ENCODE measurements around the gene PSMG2.

The PSMG2 gene

GRCh38 chr18:12702221-12703095 lies at the start of gene PSMG2, which contains the start of gene CEP76:
Gene PSMG2 (plus strand): TSS chr18:12703042. CDS start chr18:12703108, 66 bp downstream.
Gene CEP76 (minus strand): TSS chr18:12702723. CDS start chr18:12702548, 175 bp downstream.
- DNase-seq (ENCODE audit: low read depth, low spot score) = no peak
- peak within 1 kb of the TSS; percentile 82 for H3K27ac ChIP-seq

GRCh38 chr18:12654971-12655370 lies 47.9 kb upstream of the PSMG2 start:
- H3K27ac ChIP-seq = no peak overlapping the region
- DNase-seq (ENCODE audit: low read depth, low spot score) = no peak

GRCh38 chr18:12656605-12656937 lies 46.3 kb upstream of the PSMG2 start:
- no peak for DNase-seq (ENCODE audit: low read depth, low spot score)
- H3K27ac ChIP-seq = peak overlapping the region; percentile 83

- peak overlapping the region; percentile 83 for H3K27ac ChIP-seq
Observed at GRCh38 chr18:12656938-12657683, 45.7 kb upstream of the PSMG2 start.

GRCh38 chr18:12657684-12658425 lies 45.0 kb upstream of the PSMG2 start, which contains the start of gene SPIRE1:
Gene SPIRE1 (minus strand): TSS chr18:12658107. CDS start chr18:12657866, 241 bp downstream.
- peak within 1 kb of the TSS; percentile 83 for H3K27ac ChIP-seq
- no peak for DNase-seq (ENCODE audit: low read depth, low spot score)

More at GRCh38 chr18:12656938-12657683, 45.7 kb upstream of the PSMG2 start:
- no peak for DNase-seq (ENCODE audit: low read depth, low spot score)

- no peak for DNase-seq (ENCODE audit: low read depth, low spot score)
- H3K27ac ChIP-seq = peak overlapping the region; percentile 83
Observed at GRCh38 chr18:12658426-12659138, 44.3 kb upstream of the PSMG2 start.

- no peak for DNase-seq (ENCODE audit: low read depth, low spot score)
- H3K27ac ChIP-seq = no peak overlapping the region
Observed at GRCh38 chr18:12659904-12660605, 42.8 kb upstream of the PSMG2 start.

- no peak overlapping the region for H3K27ac ChIP-seq
- DNase-seq (ENCODE audit: low read depth, low spot score) = no peak
Observed at GRCh38 chr18:12668041-12668440, 34.8 kb upstream of the PSMG2 start.

- DNase-seq (ENCODE audit: low read depth, low spot score) = no peak
- H3K27ac ChIP-seq = no peak overlapping the region
Observed at GRCh38 chr18:12679183-12679786, 23.6 kb upstream of the PSMG2 start.

GRCh38 chr18:12686100-12686499 lies 16.7 kb upstream of the PSMG2 start:
- no peak overlapping the region for H3K27ac ChIP-seq
- DNase-seq (ENCODE audit: low read depth, low spot score) = no peak

- no peak for DNase-seq (ENCODE audit: low read depth, low spot score)
- no peak overlapping the region for H3K27ac ChIP-seq
Observed at GRCh38 chr18:12689256-12689850, 13.5 kb upstream of the PSMG2 start.

GRCh38 chr18:12692206-12692605 lies 10.6 kb upstream of the PSMG2 start:
- H3K27ac ChIP-seq = no peak overlapping the region
- DNase-seq (ENCODE audit: low read depth, low spot score) = no peak

- peak overlapping the region; percentile 61 for H3K27ac ChIP-seq
- peak; percentile 41 for DNase-seq (ENCODE audit: low read depth, low spot score)
Observed at GRCh38 chr18:12694032-12694431, 8.8 kb upstream of the PSMG2 start.

- H3K27ac ChIP-seq = peak overlapping the region; percentile 42
- no peak for DNase-seq (ENCODE audit: low read depth, low spot score)
Observed at GRCh38 chr18:12699747-12700146, 3.1 kb upstream of the PSMG2 start.

GRCh38 chr18:12701161-12701560 lies 1.7 kb upstream of the PSMG2 start:
- no peak for DNase-seq (ENCODE audit: low read depth, low spot score)
- H3K27ac ChIP-seq = peak overlapping the region; percentile 82

GRCh38 chr18:12703096-12703567 lies 290 bp downstream of the PSMG2 start:
- peak overlapping the region; percentile 82 for H3K27ac ChIP-seq
- DNase-seq (ENCODE audit: low read depth, low spot score) = no peak

GRCh38 chr18:12703664-12704063 lies 822 bp downstream of the PSMG2 start:
- peak overlapping the region; percentile 82 for H3K27ac ChIP-seq
- DNase-seq (ENCODE audit: low read depth, low spot score) = no peak

- no peak overlapping the region for H3K27ac ChIP-seq
- DNase-seq (ENCODE audit: low read depth, low spot score) = no peak
Observed at GRCh38 chr18:12711446-12711845, 8.6 kb downstream of the PSMG2 start.

All from epithelial cell of prostate (primary cell).